ELR (cell line): Measurements from ENCODE around the gene JTB.
A peak's percentile ranks its signal among the peaks of the same experiment; 100 is the strongest.

Experiments
- DNase-seq: peaks from one replicate; pipeline ENCODE4 v3.0.0-alpha.2; 2015; ENCODE audit warnings: low read depth

The JTB gene

GRCh38 chr1:153953859-153954365 is 23.6 kb downstream of the JTB start:
- DNase-seq = no peak

GRCh38 chr1:153951801-153952200 is 25.7 kb downstream of the JTB start:
- no peak for DNase-seq

DNA sequence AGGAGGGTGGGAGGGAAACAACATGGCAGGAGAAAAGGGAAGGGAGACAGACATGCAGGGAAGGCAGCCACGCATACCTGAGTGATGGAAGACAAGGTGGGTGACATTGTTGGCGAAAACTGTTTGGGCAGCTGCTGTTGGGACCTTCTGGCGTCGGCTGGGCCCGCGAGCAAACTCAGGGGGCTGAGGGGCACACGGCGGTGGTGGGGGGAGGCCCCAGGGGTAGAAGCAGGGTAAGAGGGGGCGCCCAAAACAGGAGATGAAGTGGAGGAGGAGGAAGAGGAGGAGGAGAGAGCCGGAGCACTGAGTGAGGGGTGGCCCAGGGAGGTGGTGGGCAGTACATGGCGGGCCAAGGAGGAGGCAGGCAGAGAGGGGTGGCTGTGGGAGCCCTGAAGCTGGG is 26.3 kb downstream of the JTB start:
- no peak for DNase-seq

- peak; percentile 84 for DNase-seq
Observed at GRCh38 chr1:153946622-153947241, 30.7 kb downstream of the JTB start, which contains the start of gene DENND4B. DENND4B (minus strand) TSS chr1:153946718; CDS start chr1:153944374, 2,344 bp downstream.

DNA sequence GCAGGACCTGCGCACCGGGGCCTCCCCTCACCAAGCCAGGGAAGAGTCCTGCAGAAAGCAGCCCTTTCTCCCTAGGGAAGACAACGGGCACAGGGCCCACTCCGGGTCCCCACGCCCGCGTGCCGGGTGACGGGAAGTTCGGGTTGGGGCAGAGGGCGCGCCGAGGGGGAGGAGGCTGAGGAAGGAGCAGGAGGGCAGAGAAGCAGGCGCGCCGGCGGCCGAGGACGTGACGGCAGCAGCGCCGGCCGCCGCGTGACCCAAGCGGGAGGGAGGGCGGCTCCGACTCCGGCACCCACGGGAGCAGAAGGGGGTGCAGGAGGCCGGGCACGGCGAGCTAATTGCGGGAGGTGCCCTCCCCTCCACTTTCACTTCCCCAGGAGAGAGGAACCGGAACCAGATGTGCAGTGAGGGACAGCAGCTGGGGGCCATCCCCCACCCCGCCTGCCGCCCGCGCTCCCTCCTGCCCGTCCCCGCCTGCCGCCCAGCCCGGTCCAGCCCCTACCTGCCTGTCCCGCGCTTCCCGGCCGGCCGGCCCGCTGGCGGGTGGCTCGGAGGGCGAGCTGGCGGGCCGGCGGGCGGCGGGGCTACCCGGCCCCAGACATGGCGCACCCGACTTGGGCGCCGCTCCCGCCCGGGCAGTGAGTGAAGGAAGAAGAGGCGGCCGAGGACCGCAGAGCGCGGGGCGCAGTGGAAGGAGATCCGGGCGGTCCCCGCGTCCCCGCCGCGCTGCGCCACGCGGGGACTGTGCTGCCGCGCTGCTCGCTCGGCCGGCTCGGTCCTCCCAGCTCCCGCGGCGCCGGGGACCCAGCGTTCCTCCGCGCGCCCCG is 31.5 kb downstream of the JTB start:
- peak; percentile 73 for DNase-seq

GRCh38 chr1:153945131-153945794 is 32.2 kb downstream of the JTB start:
- peak; percentile 30 for DNase-seq

DNA sequence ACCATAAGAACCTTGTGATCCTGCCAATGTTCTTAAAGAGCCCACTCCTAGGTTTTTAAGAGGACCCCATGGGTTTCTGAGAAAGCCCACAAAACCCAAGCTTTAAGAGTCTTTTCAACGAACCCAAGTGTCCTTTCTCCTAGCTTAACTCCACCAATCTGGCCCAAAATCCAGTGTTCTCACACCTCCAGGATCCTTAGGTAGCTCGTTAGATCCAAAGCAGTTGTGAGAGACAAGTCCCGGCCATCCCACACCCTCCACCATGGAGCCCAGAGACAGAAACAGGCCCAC is 32.7 kb downstream of the JTB start:
- DNase-seq = no peak

- no peak for DNase-seq
Observed at GRCh38 chr1:153944005-153944826, 33.3 kb downstream of the JTB start.

GRCh38 chr1:153942766-153943549 is 34.5 kb downstream of the JTB start:
- DNase-seq = no peak

DNA sequence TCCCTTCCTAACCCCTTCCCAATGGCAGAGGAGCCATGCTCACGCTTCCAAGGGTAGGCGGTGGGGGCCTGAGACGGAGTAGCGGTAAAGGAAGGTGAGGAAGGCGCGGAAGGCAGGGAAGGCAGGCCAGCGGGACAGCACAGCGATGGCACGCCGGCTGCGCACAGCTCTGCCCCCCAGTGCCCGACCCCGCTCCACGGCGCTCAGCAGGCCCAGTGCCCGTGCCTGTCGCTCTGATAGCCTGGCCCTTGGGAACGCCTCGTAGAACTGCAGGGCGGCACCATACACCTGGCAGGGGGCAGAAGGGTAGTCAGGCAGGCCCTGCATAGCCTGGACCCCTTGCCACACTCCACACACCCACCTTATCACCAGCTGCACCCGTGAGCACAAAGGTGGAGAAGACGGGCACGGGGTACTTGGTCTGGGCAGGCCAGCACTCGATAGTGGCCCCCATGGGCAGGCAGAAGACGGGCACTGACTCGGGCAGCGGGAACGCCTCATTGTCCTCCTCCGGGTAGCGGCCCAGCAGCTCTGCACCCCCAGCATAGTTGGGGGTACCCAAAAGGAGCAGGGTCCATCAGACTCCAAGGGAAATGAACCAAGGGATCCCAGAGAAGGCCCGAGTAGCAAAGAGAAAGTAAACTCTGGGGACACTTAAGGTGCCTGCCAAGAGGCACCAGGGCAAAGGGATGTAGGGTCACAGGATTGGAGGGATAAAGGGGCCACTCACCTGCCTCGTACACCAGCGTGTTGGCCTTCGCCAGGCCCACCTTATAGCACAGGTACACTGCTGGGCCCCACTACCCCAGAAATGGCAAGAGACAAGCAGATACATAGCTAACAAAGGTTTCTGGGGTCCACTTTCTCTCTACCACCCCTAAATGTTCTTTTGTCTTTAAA is 35.4 kb downstream of the JTB start:
- no peak for DNase-seq

DNA sequence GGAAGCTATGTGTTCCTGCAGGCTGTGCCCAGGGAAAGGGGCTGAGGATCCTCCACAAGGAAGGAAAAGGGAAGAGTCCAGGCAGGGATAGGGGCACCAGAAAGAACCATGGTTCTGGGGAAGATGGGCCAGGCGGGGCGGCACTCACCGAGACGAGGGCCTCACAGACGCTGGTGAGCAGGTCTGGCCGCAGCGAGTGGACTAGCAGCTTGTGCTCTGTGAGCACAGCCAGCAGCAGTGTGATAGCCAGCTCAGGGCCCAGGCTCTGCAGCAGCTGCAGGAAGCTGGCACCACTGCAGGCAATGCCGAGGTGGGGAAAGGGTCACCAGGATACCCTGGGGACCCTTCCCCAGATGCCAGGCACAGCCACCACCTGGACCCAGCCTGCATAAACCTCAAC is 36.7 kb downstream of the JTB start:
- no peak for DNase-seq

- no peak for DNase-seq
Observed at GRCh38 chr1:153939476-153939875, 38.0 kb downstream of the JTB start.

DNA sequence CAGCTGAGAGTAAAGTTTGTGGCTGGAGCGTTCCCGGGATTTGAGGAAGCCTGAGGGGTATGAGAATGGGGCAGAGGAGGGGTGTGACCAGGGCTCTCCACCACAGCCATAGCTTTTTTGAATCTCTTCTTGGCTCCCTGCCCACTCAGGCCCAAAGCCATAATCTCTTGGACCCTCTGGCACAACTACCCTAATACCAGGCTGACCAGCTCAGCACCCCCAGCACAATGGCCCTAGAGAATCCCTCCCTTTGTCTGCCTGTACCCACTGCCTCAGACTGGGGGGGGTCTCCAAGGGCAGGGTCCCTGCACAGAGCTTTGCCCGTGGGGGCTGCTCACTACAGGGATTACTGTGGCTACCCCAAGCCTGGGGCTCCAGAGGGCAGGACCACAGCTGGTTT is 38.5 kb downstream of the JTB start:
- DNase-seq = no peak

- no peak for DNase-seq
Observed at GRCh38 chr1:153937331-153937730, 40.1 kb downstream of the JTB start.

DNA sequence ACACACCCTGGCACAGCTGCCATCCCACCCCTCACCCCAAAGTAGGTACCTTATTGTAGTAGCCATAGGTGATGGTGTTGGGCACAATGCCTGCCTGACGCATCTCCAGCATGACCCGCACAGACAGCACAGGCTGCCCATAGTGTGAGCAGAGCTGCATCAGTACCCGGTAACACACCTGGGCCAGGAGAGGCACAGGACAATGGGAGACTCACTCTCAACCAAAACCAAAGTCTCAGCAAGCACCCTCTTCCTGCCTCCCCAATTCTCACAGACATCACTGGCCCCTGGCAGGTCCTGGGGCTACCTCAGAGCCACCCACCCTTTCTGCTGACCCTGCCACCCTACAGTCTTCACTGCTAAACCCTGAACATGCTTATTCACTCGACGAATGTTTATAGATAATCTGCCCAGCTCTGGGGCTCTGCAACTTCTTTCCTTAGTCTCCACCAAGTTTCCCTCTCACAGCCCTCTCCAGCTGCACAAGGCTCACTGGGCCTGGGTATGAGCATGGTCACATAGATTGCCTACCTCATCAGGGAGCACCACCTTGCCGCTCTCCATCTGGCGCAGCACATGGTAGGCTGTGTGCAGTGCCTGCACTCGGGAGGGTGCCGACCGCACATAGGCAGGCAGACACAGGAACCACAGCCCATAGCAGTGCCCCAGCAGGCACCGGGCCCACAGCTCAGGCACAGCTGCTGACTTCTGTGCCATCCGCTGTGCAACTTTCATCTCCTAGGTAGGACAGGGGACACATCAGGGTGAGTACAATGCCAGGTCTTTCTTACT is 41.3 kb downstream of the JTB start:
- DNase-seq = no peak

DNA sequence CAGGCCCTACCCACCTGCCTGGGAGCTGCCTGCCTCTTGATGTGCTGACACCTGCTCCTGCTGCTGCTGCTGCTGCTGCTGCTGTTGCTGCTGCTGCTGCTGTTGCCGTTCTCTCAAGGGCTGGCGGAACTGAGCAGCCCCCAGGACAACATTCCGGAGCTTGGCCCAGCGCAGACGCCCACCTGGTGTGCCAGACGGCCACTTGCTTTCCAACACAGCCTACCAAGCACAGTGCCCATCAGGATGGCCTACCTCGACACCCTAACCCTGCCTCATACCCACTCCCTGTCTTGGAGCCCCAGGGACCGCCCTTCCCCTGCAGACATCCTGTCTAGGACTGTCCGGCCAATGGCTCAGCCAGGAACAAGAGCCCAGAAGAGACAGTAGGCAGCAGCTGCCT is 42.7 kb downstream of the JTB start:
- no peak for DNase-seq

GRCh38 chr1:153933955-153934354 is 43.5 kb downstream of the JTB start:
- DNase-seq = no peak

- no peak for DNase-seq
Observed at GRCh38 chr1:153933430-153933829, 44.0 kb downstream of the JTB start.
